Measurements from ENCODE around the gene BTNL2. TPM values are rescaled to one million over a fixed set of nuclear protein-coding genes. Genes with fewer than 3 reads are reported as not detected.

The BTNL2 gene
- not detected in 5 replicates for total RNA-seq (2022; extraction: Qiagen RNA extraction)

DNA sequence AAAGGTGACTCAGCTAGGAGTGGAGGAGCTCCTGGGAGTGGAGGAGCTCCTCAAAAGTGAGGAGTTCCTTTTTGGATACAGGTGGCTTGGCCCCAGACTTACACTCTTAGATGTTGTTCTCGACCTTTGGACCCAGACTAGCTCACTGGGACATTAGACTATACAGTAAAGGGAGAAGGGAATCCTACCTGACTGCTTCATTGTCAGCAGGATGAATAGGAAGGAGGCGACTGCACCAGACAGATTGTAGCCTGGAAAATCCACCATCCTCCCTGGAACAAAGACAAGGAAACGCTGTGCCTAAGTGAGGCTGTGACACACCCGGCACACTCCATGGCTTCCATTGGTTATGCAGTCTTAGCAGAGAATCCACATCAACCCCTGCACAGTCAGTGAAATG is at the start of gene BTNL2:
TSS of gene BTNL2 (minus strand) at position 325 of the 400 bp plus-strand sequence. CDS start at position 267, 58 bp downstream.

DNA sequence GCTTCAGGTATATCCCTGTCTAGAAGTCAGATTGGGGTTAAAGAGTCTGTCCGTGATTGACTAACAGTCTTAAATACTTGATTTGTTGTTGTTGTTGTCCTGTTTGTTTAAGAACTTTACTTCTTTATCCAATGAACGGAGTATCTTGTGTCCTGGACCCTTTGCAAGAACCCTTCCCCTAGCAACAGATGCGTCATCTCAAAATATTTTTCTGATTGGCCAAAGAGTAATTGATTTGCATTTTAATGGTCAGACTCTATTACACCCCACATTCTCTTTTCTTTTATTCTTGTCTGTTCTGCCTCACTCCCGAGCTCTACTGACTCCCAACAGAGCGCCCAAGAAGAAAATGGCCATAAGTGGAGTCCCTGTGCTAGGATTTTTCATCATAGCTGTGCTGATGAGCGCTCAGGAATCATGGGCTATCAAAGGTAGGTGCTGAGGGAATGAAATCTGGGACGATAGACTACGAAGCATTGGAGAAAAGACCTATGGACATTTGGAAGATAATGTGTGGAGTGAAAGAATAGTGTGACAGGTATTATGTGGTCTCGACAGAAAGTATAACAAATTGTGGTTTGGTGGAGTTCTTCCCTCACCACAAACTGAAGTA is 32.7 kb upstream of the BTNL2 start, which contains the start of gene HLA-DRA:
TSS of gene HLA-DRA (plus strand) at position 286 of the 613 bp plus-strand sequence. CDS start at position 350, 64 bp downstream.

DNA sequence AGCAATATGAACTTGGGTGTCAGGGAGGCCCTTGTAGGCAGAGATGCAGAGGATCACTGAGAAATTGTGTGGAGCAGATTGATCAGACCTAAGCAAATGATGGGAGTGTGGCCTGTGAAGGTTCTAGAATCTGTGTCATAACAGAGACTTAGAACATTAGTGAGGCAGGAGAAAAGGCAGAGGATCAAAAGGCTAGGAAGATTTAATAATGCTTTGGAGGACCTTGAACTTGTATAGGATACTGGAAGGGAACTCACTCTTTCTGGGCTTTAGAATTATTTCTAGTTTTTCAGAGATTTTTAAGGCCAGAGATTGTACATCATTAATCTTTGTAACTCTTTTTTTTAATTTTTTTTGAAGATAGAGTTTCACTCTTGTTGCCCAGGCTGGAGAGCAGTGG is 35.2 kb downstream of the BTNL2 start, which contains the start of gene TSBP1:
TSS of gene TSBP1 (minus strand) at position 101 of the 400 bp plus-strand sequence. CDS start 197 bp downstream, outside the sequence.

Other genes with a start within 250 kb of the BTNL2 start
- 0.69 to 2.5 TPM (median 1.8 TPM) in 5 replicates for gene EGFL8, start 242.6 kb downstream of the BTNL2 start, total RNA-seq (2022; extraction: Qiagen RNA extraction)
- 38.0 to 40.4 TPM (median 39.4 TPM) in 5 replicates for gene AGPAT1, start 231.1 kb downstream of the BTNL2 start, total RNA-seq (2022; extraction: Qiagen RNA extraction)
- 34.1 to 48.8 TPM (median 44.7 TPM) in 5 replicates for gene RNF5, start 228.8 kb downstream of the BTNL2 start, total RNA-seq (2022; extraction: Qiagen RNA extraction)
- gene AGER, start 222.9 kb downstream of the BTNL2 start, total RNA-seq (2022; extraction: Qiagen RNA extraction) = 1.2 to 2.3 TPM (median 1.6 TPM) in 5 replicates
- 13.5 to 17.2 TPM (median 15.7 TPM) in 5 replicates for gene PBX2, start 217.0 kb downstream of the BTNL2 start, total RNA-seq (2022; extraction: Qiagen RNA extraction)
- gene GPSM3, start 214.5 kb downstream of the BTNL2 start, total RNA-seq (2022; extraction: Qiagen RNA extraction) = 0.23 to 0.47 TPM (median 0.45 TPM) in 5 replicates
- 0.57 to 0.80 TPM (median 0.75 TPM) in 5 replicates for gene NOTCH4, start 183.1 kb downstream of the BTNL2 start, total RNA-seq (2022; extraction: Qiagen RNA extraction)
- not detected in 5 replicates for gene TSBP1, start 35.3 kb downstream of the BTNL2 start, total RNA-seq (2022; extraction: Qiagen RNA extraction)
- not detected in 5 replicates for gene HLA-DRA, start 32.7 kb upstream of the BTNL2 start, total RNA-seq (2022; extraction: Qiagen RNA extraction)
- not detected in 5 replicates for gene HLA-DRB5, start 123.1 kb upstream of the BTNL2 start, total RNA-seq (2022; extraction: Qiagen RNA extraction)
- not detected in 5 replicates for gene HLA-DRB1, start 182.7 kb upstream of the BTNL2 start, total RNA-seq (2022; extraction: Qiagen RNA extraction)
- gene HLA-DQA1, start 230.2 kb upstream of the BTNL2 start, total RNA-seq (2022; extraction: Qiagen RNA extraction) = not detected in 5 replicates

Measured in A549 treated with Hydrocortisone at 1 μM for 4 hours (cell line).